GM06990 (cell line): ENCODE measurements around the gene CCNT2.

Source experiments
- DNase-seq: peaks from one replicate; pipeline ENCODE4 v3.0.0-alpha.2; 2011; ENCODE audit not compliant: insufficient read length; ENCODE audit errors: extremely low read depth
- H3K27me3 ChIP-seq: replicated peaks from 2 replicates; pipeline ENCODE4 v1.6.0; 2011; ENCODE audit warnings: low read length; ENCODE audit not compliant: control insufficient read depth, insufficient read depth
- H3K36me3 ChIP-seq: 2 replicates; pipeline ENCODE4 v1.5.1; 2011; ENCODE audit warnings: low read length; ENCODE audit not compliant: control insufficient read depth, insufficient read depth
- H3K4me3 ChIP-seq: replicated peaks from 2 replicates; pipeline ENCODE4 v1.5.1; 2011; ENCODE audit warnings: low read depth, mild to moderate bottlenecking, control low read depth, low read length
- TF ChIP-seq, protein P1 (sequence below): IDR thresholded peaks from 2 replicates; pipeline ENCODE4 v1.5.1; 2011; ENCODE audit warnings: low read length, control low read depth, mild to moderate bottlenecking, inconsistent platforms; ENCODE audit not compliant: insufficient read depth, poor library complexity, severe bottlenecking

Gene CCNT2

DNA sequence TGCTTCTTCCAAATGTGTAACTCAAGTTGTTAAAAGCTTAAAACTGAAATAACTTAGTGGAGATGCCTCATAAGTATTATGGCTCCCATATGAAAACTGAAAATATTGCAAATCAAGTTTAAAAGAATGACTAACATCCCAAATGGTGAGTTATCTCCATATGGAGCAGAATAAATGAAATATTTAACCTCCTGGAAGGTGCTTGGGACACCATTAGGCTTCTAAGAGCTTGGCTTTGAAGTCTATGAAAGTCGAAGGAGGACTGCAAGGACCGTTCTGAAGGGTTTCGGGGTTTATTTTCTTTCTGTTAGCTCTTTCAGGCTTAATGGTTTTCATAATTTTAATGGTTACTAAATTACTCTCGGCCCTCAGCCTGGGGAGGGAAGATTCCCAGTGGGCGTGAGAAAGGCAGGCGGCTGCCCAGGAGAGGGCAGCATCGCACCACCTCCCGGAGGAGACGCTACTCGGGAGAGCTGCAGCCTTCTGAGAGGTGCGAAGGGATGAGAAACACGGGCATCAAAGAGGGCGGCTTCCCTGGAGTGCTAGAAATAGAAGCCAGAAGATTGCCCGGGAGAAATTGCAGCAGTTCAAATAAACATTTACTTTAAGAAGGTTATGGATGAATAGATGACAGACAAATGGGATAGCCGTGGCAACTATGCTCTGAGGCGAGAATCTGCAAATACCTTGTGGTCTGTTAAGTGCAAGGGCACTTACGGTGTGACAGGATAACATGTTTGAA, 85.6 kb downstream of the CCNT2 start:
- peak; percentile 65 for DNase-seq
- H3K4me3 ChIP-seq = no peak overlapping the region

DNA sequence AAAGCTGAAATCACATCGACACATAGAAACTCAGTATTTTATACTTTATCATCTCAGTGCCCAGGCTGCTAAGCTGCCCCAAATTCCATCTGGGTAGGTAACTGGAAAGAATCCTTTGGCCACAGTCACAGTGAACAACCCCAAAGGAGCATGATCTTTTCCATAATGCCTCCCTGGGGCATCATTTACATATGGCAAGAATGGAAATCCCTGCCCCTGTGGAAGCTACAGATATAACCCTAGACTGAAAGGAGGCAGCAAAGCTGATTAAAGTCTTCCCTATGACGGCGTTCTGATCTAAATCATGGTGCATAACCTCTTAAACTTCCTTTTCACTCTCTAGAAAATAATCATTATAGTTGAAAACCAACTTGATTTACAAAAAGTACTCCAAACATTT, 87.1 kb downstream of the CCNT2 start:
- TF ChIP-seq, protein P1, sequence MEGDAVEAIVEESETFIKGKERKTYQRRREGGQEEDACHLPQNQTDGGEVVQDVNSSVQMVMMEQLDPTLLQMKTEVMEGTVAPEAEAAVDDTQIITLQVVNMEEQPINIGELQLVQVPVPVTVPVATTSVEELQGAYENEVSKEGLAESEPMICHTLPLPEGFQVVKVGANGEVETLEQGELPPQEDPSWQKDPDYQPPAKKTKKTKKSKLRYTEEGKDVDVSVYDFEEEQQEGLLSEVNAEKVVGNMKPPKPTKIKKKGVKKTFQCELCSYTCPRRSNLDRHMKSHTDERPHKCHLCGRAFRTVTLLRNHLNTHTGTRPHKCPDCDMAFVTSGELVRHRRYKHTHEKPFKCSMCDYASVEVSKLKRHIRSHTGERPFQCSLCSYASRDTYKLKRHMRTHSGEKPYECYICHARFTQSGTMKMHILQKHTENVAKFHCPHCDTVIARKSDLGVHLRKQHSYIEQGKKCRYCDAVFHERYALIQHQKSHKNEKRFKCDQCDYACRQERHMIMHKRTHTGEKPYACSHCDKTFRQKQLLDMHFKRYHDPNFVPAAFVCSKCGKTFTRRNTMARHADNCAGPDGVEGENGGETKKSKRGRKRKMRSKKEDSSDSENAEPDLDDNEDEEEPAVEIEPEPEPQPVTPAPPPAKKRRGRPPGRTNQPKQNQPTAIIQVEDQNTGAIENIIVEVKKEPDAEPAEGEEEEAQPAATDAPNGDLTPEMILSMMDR = no peak
- Histone ChIP-seq H3K27me3 (no peaks in the 10 kb centered on the region), H3K36me3 (no peaks in the 10 kb centered on the region), H3K4me3 (no peak overlapping the region)
- no peak for DNase-seq

More for the DNA sequence above, 85.6 kb downstream of the CCNT2 start:
- no peaks in the 10 kb centered on the region for H3K36me3 ChIP-seq
- H3K27me3 ChIP-seq = no peaks in the 10 kb centered on the region
- TF ChIP-seq, protein P1 = peak; percentile 94
